Duodenal mucosa (tissue), 2 donors: ENCODE data around the gene FIS1.

ENCODE experiments used
- H3K27ac ChIP-seq: one replicate; pipeline ENCODE4 v1.7.0; 2013; ENCODE audit warnings: low read depth, low read length
- H3K27me3 ChIP-seq, 2 donors: one replicate each; pipeline ENCODE4 v1.7.0; 2013; ENCODE audit warnings: low read length in 2 of 2, control low read depth in 1 of 2; ENCODE audit not compliant: insufficient read depth in 2 of 2, control insufficient read depth in 1 of 2
- H3K36me3 ChIP-seq, 2 donors: one replicate each; pipeline ENCODE4 v1.7.0; 2013; ENCODE audit warnings: low read length in 2 of 2, control low read depth in 1 of 2; ENCODE audit not compliant: insufficient read depth in 2 of 2, control insufficient read depth in 1 of 2
- H3K4me1 ChIP-seq, 2 donors: one replicate each; pipeline ENCODE4 v1.7.0; 2013; ENCODE audit warnings: low read length in 2 of 2, control low read depth in 1 of 2; ENCODE audit not compliant: insufficient read depth in 2 of 2, control insufficient read depth in 1 of 2
- H3K4me3 ChIP-seq, 2 donors: one replicate each; pipeline ENCODE4 v1.7.0; 2013; ENCODE audit warnings: low read length in 2 of 2, low read depth in 1 of 2
- H3K9ac ChIP-seq, 2 donors: one replicate each; pipeline ENCODE4 v1.7.0; 2013; ENCODE audit warnings: low read length in 2 of 2, low read depth in 1 of 2
- H3K9me3 ChIP-seq, 2 donors: one replicate each; pipeline ENCODE4 v1.7.0; 2013; ENCODE audit warnings: low read length in 2 of 2, control low read depth in 1 of 2; ENCODE audit not compliant: control insufficient read depth in 1 of 2

The FIS1 gene

DNA sequence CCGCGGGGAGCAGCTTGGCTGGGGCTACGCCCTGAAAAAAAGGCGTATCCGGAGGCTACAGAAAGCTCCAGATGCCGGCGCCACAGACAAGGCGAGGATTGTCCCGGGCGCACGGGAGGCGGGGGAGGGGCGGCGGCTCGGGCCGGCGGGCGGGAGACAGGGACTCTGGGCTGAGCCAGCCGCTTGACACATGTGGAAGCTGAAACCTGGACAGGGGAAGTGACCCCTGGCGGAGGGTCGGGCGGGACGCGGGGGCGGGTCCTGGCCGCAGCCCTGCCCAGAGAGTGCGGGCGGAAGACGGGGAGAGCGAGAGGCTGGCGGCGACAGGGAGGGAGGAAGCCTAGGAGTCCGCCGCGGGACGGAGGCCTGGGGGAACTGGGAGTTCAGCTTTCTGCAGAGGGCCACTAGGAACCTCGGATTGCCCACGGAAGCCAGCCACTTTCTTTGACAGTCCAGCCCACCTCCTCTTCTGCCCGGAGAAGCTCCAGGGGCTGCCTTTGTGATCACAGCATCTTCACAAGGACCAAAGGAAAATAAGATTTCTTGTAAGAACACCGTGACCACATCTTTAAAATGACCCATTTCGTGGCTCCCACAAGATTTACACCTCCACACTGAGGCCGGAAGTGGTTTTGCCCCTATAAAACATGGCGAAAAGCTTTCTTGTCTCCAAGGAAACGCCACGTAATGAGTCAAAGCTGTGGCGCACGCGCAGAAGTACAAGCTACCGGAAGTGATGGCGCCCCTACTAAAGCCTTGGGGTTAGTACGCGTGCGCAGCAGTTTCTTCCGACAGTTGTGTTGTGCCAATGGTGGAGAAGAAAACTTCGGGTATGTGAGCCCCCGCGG, 27.3 kb downstream of the FIS1 start, which contains the start of the genes PLOD3 and ZNHIT1:
Gene PLOD3, minus strand, starts transcription at position 194 of the 848 bp plus-strand sequence. CDS start 307 bp downstream, outside the sequence.
Gene ZNHIT1, plus strand, starts transcription at position 778 of the 848 bp plus-strand sequence. Its CDS starts 31 bp downstream, at position 809.
- H3K4me1 ChIP-seq: peaks cover 26 to 34% of the 10 kb centered on the region in 2 donors
- peak within 1 kb of the TSS; percentile 98 for H3K27ac ChIP-seq

DNA sequence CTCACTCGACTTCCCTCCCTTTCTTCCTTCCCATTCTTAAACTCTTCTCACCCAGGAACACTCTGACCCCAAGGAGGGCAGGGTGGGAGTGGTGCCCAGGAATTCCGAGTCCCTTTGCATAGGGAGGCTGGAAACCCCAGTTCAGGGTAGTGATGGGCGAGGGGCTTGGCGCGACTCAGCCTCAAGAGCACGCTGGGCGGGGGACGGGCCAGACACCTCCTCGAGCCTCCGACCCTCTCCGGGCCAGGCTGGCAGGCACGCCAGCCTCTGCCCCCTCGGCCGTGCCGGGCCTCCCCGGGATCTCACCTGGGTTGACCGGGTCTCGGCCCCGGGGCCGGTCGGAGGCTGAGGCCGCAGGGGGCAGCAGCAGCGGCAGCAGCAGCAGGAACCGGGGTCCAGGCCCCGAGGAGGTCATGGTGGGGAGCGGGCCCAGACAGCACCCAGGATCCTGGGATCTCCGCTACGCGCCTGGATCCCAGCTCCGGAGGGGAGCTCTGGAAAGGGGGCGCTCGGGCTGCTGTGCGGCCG, 28.0 kb downstream of the FIS1 start:
- H3K36me3 ChIP-seq: peaks cover 0 to 18% of the 10 kb centered on the region in 2 donors
- H3K4me1 ChIP-seq: peaks cover 26 to 34% of the 10 kb centered on the region in 2 donors
- H3K9ac ChIP-seq: peak overlapping the region; percentile 75 to 89
- H3K27me3 ChIP-seq: no peaks in the 10 kb centered on the region
- H3K4me3 ChIP-seq: peak overlapping the region; percentile 70 to 95
- peak overlapping the region; percentile 98 for H3K27ac ChIP-seq
- no peaks in the 10 kb centered on the region for H3K9me3 ChIP-seq

More for the DNA sequence above, 27.3 kb downstream of the FIS1 start, which contains the start of the genes PLOD3 and ZNHIT1:
- H3K4me3 ChIP-seq: peak within 1 kb of the TSS; percentile 70 to 95
- H3K9ac ChIP-seq: peak within 1 kb of the TSS; percentile 89 to 91
- peaks cover 0 to 18% of the 10 kb centered on the region in 2 donors for H3K36me3 ChIP-seq
- H3K9me3 ChIP-seq: no peaks in the 10 kb centered on the region
- no peaks in the 10 kb centered on the region for H3K27me3 ChIP-seq

DNA sequence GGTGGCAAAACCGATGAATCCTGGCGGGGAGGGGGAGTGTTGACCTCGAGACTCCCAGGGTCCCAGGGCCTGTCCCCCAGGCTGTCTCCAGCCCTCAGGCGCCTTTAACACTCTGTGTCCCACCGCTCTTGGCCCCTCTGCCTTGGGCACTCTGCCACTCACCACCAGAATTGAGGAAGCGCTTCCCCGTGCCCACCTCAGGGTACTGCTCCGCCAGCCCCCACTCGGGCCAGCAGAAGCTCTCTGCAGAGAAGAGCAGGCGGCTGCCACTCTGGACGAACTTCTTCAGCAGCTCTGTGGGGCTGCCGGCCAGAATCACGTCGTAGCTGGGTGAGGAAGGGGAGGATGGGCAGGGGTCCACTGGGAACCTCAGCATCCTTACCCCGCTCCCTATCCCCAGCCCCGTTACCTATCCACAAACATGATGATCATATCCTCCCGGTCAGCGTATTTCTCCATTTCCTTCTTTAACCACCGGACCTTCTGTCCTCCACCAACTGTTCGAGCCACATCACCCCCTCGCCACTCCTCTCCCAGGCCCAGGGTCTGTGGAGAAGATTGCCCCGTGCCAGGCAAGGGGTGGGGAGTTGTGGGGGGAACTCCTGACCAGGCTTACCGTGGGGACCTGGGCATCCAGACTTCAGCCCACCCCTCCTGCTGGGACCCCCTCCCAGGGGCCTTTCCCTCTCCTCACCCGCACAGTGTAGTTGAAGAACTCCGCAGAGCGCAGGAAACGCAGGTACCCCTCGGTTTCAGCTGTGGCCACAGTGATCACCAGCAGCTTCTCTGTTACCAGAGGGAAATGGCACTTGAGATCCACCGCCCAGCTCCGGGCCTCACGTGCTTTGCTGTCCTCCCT, 28.7 kb downstream of the FIS1 start:
- Histone ChIP-seq H3K9ac (peak overlapping the region; percentile 75 to 89), H3K27me3 (no peaks in the 10 kb centered on the region), H3K27ac (no peak overlapping the region), H3K4me3 (peak overlapping the region; percentile 70 to 95), H3K36me3 (peaks cover 0 to 25% of the 10 kb centered on the region in 2 donors), H3K4me1 (peaks cover 26 to 34% of the 10 kb centered on the region in 2 donors), H3K9me3 (no peaks in the 10 kb centered on the region)

GRCh38 chr7:101212014-101212413, 32.9 kb downstream of the FIS1 start:
- peaks cover 7 to 45% of the 10 kb centered on the region in 2 donors for H3K36me3 ChIP-seq
- no peak overlapping the region for H3K9ac ChIP-seq
- no peak overlapping the region for H3K27ac ChIP-seq
- H3K4me1 ChIP-seq: peaks cover 9 to 15% of the 10 kb centered on the region in 2 donors
- H3K4me3 ChIP-seq: no peak overlapping the region
- no peaks in the 10 kb centered on the region for H3K9me3 ChIP-seq
- H3K27me3 ChIP-seq: no peaks in the 10 kb centered on the region

- Histone ChIP-seq H3K4me3 (no peak overlapping the region), H3K9me3 (no peaks in the 10 kb centered on the region), H3K36me3 (peaks cover 7 to 46% of the 10 kb centered on the region in 2 donors), H3K9ac (no peak overlapping the region), H3K27me3 (no peaks in the 10 kb centered on the region), H3K27ac (no peak overlapping the region), H3K4me1 (peaks cover 6 to 10% of the 10 kb centered on the region in 2 donors)
Measured at GRCh38 chr7:101211501-101211900, 33.4 kb downstream of the FIS1 start.

DNA sequence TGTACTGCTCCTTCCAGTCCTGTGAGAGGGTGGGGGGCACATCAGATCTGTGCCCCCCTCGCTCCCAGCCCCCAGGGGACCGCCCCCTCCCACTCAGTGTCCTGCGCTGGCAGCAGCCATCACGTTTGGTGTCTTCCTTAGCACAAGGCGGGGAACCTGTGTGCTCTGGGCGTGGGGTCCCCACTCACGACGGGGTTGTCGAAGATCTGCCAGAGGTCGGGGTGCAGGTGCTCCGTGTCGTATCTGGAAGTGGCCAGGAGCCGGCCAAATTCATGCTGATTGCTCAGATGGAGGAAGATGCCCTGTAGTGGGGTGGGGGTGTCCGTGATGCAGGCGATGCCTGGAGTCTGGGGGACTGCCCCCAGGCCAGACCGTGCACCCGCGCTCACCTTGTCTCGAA, 34.7 kb downstream of the FIS1 start:
- no peak overlapping the region for H3K27ac ChIP-seq
- H3K36me3 ChIP-seq: peaks cover 13 to 44% of the 10 kb centered on the region in 2 donors
- no peak overlapping the region for H3K9ac ChIP-seq
- no peaks in the 10 kb centered on the region for H3K4me1 ChIP-seq
- H3K4me3 ChIP-seq: no peak overlapping the region
- no peaks in the 10 kb centered on the region for H3K27me3 ChIP-seq
- H3K9me3 ChIP-seq: no peaks in the 10 kb centered on the region

DNA sequence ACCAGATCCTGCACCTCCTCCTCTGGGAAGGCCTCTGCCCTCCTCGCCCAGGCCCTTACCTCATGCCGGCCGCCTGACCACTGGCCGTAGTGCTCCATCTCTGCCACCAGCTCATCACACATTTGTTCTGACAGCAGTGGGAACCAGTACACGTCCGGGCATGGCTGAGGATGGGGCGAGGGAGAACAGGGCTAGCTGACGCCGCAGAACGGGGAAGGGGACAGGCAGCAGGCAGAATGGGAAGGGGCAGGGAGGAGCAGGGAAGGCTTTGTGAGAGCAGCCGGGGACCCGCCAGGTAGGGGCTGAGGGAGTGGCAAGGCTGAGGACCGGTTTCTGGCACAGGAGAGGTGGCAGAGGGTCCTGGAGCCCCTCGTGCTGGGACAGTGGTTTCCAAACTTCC, 36.1 kb downstream of the FIS1 start:
- Histone ChIP-seq H3K36me3 (peaks cover 13 to 37% of the 10 kb centered on the region in 2 donors), H3K27ac (no peak overlapping the region), H3K27me3 (no peaks in the 10 kb centered on the region), H3K4me3 (no peak overlapping the region), H3K9me3 (no peaks in the 10 kb centered on the region), H3K4me1 (no peaks in the 10 kb centered on the region), H3K9ac (no peak overlapping the region)

DNA sequence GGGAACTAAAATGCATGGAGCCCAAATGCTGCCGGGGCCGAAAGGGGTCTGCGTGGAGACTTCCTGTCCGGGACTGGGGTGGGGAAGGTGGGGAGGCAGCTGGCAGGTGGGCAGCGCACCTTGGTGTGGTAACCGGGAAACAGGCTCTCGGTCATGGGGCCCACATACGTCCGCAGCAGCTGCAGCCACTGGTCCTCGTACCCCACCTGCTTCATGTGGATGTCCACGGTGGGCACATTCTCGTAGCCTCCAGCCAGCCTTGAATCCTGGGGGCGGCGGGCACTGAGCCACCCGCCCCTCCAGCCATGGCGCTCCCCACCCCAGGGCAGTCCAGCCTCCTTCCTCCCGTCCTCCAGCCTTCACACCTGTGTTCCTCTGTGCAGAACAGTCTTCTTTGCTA, 37.4 kb downstream of the FIS1 start:
- no peak overlapping the region for H3K4me3 ChIP-seq
- H3K36me3 ChIP-seq: peaks cover 13 to 33% of the 10 kb centered on the region in 2 donors
- no peak overlapping the region for H3K9ac ChIP-seq

DNA sequence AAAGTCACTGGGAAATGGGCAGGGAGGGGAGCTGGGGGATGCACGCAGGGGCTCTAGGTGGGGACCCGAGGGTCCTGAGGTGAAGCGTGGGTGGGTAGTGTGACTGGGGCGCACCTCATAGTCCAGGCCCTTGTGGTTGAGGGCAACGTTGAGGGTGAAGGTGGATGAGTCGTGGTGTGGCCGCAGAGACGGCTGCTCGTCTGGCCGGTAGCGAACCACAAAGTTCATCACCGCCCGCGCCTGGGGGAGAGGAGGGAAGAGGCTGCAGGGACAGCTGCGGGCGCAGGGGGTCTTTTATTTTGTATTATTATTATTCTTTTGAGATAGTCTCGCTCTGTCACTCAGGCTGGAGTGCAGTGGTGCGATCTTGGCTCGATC, 38.2 kb downstream of the FIS1 start:
- no peaks in the 10 kb centered on the region for H3K9me3 ChIP-seq
- H3K9ac ChIP-seq: no peak overlapping the region
- H3K27me3 ChIP-seq: peaks cover 0 to 3% of the 10 kb centered on the region in 2 donors
- peaks cover 13 to 29% of the 10 kb centered on the region in 2 donors for H3K36me3 ChIP-seq
- peaks cover 0 to 4% of the 10 kb centered on the region in 2 donors for H3K4me1 ChIP-seq
- no peak overlapping the region for H3K4me3 ChIP-seq
- H3K27ac ChIP-seq: no peak overlapping the region

More for the DNA sequence above, 37.4 kb downstream of the FIS1 start:
- Histone ChIP-seq H3K4me1 (no peaks in the 10 kb centered on the region), H3K27ac (no peak overlapping the region), H3K9me3 (no peaks in the 10 kb centered on the region), H3K27me3 (no peaks in the 10 kb centered on the region)
